GM12892 (cell line): ENCODE measurements around the gene MC3R.

ENCODE experiments used
- POLR2A ChIP-seq: IDR thresholded peaks from 2 replicates; pipeline ENCODE4 v1.6.1; 2011; ENCODE audit warnings: low read depth, low read length, control low read depth
- TAF1 ChIP-seq: IDR thresholded peaks from 2 replicates; pipeline ENCODE4 v1.6.1; 2011; ENCODE audit warnings: low read depth, mild to moderate bottlenecking, control low read depth, low read length, borderline replicate concordance

- no peak for TF ChIP-seq POLR2A
- no peak for TF ChIP-seq TAF1
Observed at GRCh38 chr20:56249244-56249955, 868 bp downstream of the MC3R start.
